Measurements from ENCODE around the gene MCM7. TPM values are rescaled to one million over a fixed set of nuclear protein-coding genes. Genes with fewer than 3 reads are reported as not detected.

MCM7 gene
- total and polyA plus RNA-seq, 9 donors, result 57.7 to 88.7 (median 80.2) TPM

GRCh38 chr7:100095704-100096103 is 5.5 kb downstream of the MCM7 start:
- DNase-seq, result no peak
- no peak overlapping the region for H3K27ac ChIP-seq (ENCODE audit: low read length)
- peaks cover 25% of the 10 kb centered on the region for H3K4me1 ChIP-seq (ENCODE audit: control insufficient read depth, insufficient read depth, low read length)
- WGBS (ENCODE audit: insufficient coverage), result 92% methylated on average over 16 of the region's 17 CpGs
- no peaks in the 10 kb centered on the region for H3K9me3 ChIP-seq (replicated peaks; ENCODE audit: control insufficient read depth, low read depth, low read length)
- no peaks in the 10 kb centered on the region for H3K27me3 ChIP-seq (ENCODE audit: control insufficient read depth, insufficient read depth, low read length)
- no peak overlapping the region for H3K4me3 ChIP-seq (ENCODE audit: low read length)
- H3K36me3 ChIP-seq (ENCODE audit: control insufficient read depth, insufficient read depth, low read length), result peaks cover 89% of the 10 kb centered on the region

DNA sequence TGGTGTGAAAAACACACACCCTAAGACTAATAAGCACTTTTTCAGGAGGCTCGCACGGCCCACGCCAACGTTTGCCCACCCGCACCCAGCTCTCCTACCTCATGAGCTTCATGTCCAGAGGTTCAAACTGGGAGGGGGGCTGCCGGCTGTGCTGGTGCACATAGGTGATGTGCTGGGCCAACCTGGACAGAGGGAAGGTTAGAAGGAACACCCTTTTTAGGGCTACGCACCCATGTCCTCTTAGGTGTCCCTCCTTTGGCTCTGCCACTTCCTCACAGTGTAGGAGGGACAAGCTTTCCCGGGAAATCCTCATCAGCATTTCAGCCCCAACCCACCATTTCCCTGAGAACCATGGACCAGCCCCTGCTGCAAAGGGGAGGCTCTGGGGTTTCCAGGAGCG is 5.9 kb downstream of the MCM7 start:
- WGBS (ENCODE audit: insufficient coverage), result 60% methylated on average over 1 of the region's 9 CpGs
- Histone ChIP-seq H3K4me3 (ENCODE audit: low read length) (no peak overlapping the region), H3K27me3 (ENCODE audit: control insufficient read depth, insufficient read depth, low read length) (no peaks in the 10 kb centered on the region), H3K27ac (ENCODE audit: low read length) (no peak overlapping the region), H3K9me3 (replicated peaks; ENCODE audit: control insufficient read depth, low read depth, low read length) (no peaks in the 10 kb centered on the region), H3K4me1 (ENCODE audit: control insufficient read depth, insufficient read depth, low read length) (peaks cover 25% of the 10 kb centered on the region), H3K36me3 (ENCODE audit: control insufficient read depth, insufficient read depth, low read length) (peaks cover 93% of the 10 kb centered on the region)
- no peak for DNase-seq

DNA sequence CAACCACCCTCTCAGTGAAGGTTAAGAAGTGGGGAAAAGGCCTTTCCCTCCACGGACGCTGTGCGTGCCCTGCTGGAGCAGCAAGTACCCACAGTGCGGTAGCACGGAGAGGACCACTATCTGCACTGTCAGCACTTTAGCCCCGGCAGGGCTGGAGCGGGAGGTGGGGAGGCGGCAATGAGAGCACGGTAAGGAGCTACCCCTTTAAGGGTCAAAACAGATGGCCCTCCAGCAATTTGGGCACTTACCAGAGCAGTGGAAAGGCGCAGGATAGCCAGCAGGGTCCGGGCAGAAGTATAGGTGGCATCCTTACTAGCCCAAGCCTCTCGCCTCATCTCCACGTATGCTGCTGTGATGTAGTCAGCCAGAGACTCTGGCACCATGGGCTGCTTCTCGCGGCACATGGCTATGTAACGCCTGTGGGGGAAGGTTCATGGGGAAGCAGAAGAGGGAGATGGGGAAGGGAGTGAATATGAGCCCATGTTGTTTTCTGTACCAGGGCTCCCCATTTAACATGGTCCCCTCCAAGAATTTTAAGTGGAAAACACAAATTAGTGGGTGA is 7.2 kb downstream of the MCM7 start:
- no peak overlapping the region for H3K27ac ChIP-seq (ENCODE audit: low read length)
- peaks cover 87% of the 10 kb centered on the region for H3K36me3 ChIP-seq (ENCODE audit: control insufficient read depth, insufficient read depth, low read length)
- H3K4me3 ChIP-seq (ENCODE audit: low read length), result no peak overlapping the region
- H3K4me1 ChIP-seq (ENCODE audit: control insufficient read depth, insufficient read depth, low read length), result peaks cover 26% of the 10 kb centered on the region
- WGBS (ENCODE audit: insufficient coverage), result 83% methylated on average over 8 of the region's 16 CpGs
- H3K9me3 ChIP-seq (replicated peaks; ENCODE audit: control insufficient read depth, low read depth, low read length), result no peaks in the 10 kb centered on the region
- no peaks in the 10 kb centered on the region for H3K27me3 ChIP-seq (ENCODE audit: control insufficient read depth, insufficient read depth, low read length)
- DNase-seq, result no peak

GRCh38 chr7:100093498-100093897 is 7.7 kb downstream of the MCM7 start:
- Histone ChIP-seq H3K9me3 (replicated peaks; ENCODE audit: control insufficient read depth, low read depth, low read length) (no peaks in the 10 kb centered on the region), H3K27me3 (ENCODE audit: control insufficient read depth, insufficient read depth, low read length) (no peaks in the 10 kb centered on the region), H3K4me1 (ENCODE audit: control insufficient read depth, insufficient read depth, low read length) (peaks cover 24% of the 10 kb centered on the region), H3K4me3 (ENCODE audit: low read length) (no peak overlapping the region), H3K27ac (ENCODE audit: low read length) (no peak overlapping the region), H3K36me3 (ENCODE audit: control insufficient read depth, insufficient read depth, low read length) (peaks cover 82% of the 10 kb centered on the region)
- 55% methylated on average over 11 of the region's 13 CpGs for WGBS (ENCODE audit: insufficient coverage)
- DNase-seq, result no peak

DNA sequence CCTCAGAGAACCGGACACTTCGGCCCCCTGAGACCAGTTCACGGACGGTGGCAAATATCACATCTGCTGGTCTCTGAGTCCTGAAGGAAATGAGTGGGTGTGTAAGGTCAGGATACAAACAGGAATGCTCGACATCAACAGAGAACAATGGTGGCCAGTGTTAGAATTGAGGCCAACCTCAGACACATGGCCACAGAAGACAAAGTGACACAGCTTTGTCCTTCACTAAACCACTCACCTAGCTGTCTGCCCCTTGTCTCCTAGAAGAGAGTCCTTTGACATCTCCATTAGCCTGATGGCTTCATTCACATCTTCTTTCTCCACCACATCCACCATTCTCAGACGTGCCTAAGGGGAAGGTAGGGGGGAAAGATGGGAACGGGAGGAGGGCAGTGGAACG is 8.1 kb downstream of the MCM7 start:
- H3K27ac ChIP-seq (ENCODE audit: low read length), result no peak overlapping the region
- no peak overlapping the region for H3K4me3 ChIP-seq (ENCODE audit: low read length)
- WGBS (ENCODE audit: insufficient coverage), result 43% methylated on average over 4 of the region's 8 CpGs

DNA sequence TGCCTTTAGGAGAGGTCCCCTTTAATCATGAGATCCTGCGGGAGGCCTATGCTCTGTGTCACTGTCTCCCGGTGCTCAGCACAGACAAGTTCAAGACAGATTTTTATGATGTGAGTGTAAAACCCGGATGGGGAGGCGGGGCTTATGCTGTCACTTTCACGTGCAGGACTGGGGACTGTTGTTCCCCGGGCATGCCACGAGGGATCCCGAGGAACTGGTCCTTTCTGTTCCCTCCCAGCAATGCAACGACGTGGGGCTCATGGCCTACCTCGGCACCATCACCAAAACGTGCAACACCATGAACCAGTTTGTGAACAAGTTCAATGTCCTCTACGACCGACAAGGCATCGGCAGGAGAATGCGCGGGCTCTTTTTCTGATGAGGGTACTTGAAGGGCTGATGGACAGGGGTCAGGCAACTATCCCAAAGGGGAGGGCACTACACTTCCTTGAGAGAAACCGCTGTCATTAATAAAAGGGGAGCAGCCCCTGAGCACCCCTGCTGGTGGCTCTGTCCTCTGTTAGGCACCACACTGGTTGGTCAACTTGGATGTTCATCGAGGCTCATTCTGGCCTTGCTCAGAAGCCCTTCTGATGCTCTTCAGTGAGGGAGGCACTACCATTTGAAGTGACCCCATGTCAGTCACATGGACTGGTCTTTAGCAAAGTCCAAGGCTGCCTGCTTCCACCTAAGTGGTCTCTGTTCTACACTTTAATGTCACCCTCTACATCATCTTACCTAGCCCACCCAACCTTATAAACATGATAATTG is 9.6 kb downstream of the MCM7 start:
- Histone ChIP-seq H3K27ac (ENCODE audit: low read length) (no peak overlapping the region), H3K9me3 (replicated peaks; ENCODE audit: control insufficient read depth, low read depth, low read length) (no peaks in the 10 kb centered on the region), H3K27me3 (ENCODE audit: control insufficient read depth, insufficient read depth, low read length) (no peaks in the 10 kb centered on the region), H3K4me3 (ENCODE audit: low read length) (no peak overlapping the region), H3K36me3 (ENCODE audit: control insufficient read depth, insufficient read depth, low read length) (peaks cover 65% of the 10 kb centered on the region), H3K4me1 (ENCODE audit: control insufficient read depth, insufficient read depth, low read length) (peaks cover 30% of the 10 kb centered on the region)
- no peak for DNase-seq
- WGBS (ENCODE audit: insufficient coverage), result 36% methylated on average over 12 of the region's 19 CpGs

More for the DNA sequence above, 8.1 kb downstream of the MCM7 start:
- Histone ChIP-seq H3K4me1 (ENCODE audit: control insufficient read depth, insufficient read depth, low read length) (peaks cover 28% of the 10 kb centered on the region), H3K36me3 (ENCODE audit: control insufficient read depth, insufficient read depth, low read length) (peaks cover 78% of the 10 kb centered on the region), H3K9me3 (replicated peaks; ENCODE audit: control insufficient read depth, low read depth, low read length) (no peaks in the 10 kb centered on the region), H3K27me3 (ENCODE audit: control insufficient read depth, insufficient read depth, low read length) (no peaks in the 10 kb centered on the region)
- DNase-seq, result no peak

GRCh38 chr7:100090527-100091410 is 10.4 kb downstream of the MCM7 start:
- no peaks in the 10 kb centered on the region for H3K9me3 ChIP-seq (replicated peaks; ENCODE audit: control insufficient read depth, low read depth, low read length)
- peaks cover under 1% of the 10 kb centered on the region for H3K27me3 ChIP-seq (ENCODE audit: control insufficient read depth, insufficient read depth, low read length)
- H3K27ac ChIP-seq (ENCODE audit: low read length), result no peak overlapping the region
- H3K4me1 ChIP-seq (ENCODE audit: control insufficient read depth, insufficient read depth, low read length), result peaks cover 30% of the 10 kb centered on the region
- H3K4me3 ChIP-seq (ENCODE audit: low read length), result no peak overlapping the region
- H3K36me3 ChIP-seq (ENCODE audit: control insufficient read depth, insufficient read depth, low read length), result peaks cover 56% of the 10 kb centered on the region
- no peak for DNase-seq
- 88% methylated on average over 7 of the region's 14 CpGs for WGBS (ENCODE audit: insufficient coverage)

- Histone ChIP-seq H3K27ac (ENCODE audit: low read length) (peak overlapping the region; percentile 82), H3K4me1 (ENCODE audit: control insufficient read depth, insufficient read depth, low read length) (peaks cover 30% of the 10 kb centered on the region), H3K27me3 (ENCODE audit: control insufficient read depth, insufficient read depth, low read length) (peaks cover 2% of the 10 kb centered on the region), H3K4me3 (ENCODE audit: low read length) (peak overlapping the region; percentile 97), H3K9me3 (replicated peaks; ENCODE audit: control insufficient read depth, low read depth, low read length) (no peaks in the 10 kb centered on the region), H3K36me3 (ENCODE audit: control insufficient read depth, insufficient read depth, low read length) (peaks cover 45% of the 10 kb centered on the region)
- no peak for DNase-seq
- 38% methylated on average over 1 of the region's 7 CpGs for WGBS (ENCODE audit: insufficient coverage)
Measured at GRCh38 chr7:100089458-100090196, 11.6 kb downstream of the MCM7 start.

DNA sequence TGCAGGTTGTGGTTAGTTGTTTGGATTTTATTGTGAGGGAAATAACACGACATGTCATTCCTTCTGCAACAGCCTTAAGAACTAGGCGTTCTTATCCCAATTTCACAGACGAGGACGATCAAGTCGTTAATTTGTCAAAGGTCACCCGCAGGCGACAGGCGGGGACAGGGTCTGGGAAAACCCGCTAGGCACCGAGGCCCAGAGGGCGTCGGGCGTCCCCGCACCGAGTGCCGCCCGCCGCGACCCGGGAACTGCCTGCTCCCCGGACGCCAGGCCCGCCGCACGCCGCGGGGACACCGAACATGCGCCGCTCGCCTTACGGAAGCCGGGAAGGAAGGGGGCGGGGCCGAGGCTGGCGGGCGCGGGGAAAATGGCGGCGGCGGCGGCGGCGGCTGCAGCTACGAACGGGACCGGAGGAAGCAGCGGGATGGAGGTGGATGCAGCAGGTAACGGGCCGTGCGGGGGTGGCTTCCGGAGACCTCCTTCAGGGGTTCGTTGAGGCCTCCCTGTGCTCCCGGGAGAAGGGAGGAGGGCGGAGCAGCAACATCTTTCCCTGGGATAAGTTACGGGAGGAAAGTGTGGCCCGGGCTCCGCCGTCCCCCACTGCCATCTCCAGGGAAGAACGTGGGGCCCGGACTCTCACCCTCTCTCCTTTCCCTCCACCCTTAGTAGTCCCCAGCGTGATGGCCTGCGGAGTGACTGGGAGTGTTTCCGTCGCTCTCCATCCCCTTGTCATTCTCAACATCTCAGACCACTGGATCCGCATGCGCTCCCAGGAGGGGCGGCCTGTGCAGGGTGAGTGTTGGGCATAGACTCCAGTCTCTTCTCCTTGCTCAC is 12.4 kb downstream of the MCM7 start, which contains the start of gene COPS6:
COPS6 (plus strand) TSS at position 349 of the 837 bp plus-strand sequence; CDS start at position 371, 22 bp downstream.
- peak; percentile 92 for DNase-seq
- H3K9me3 ChIP-seq (replicated peaks; ENCODE audit: control insufficient read depth, low read depth, low read length), result no peaks in the 10 kb centered on the region
- WGBS (ENCODE audit: insufficient coverage), result under 1% methylated on average over 47 of the region's 68 CpGs
- peaks cover 26% of the 10 kb centered on the region for H3K4me1 ChIP-seq (ENCODE audit: control insufficient read depth, insufficient read depth, low read length)
- H3K4me3 ChIP-seq (ENCODE audit: low read length), result peak within 1 kb of the TSS; percentile 97
- peaks cover 4% of the 10 kb centered on the region for H3K27me3 ChIP-seq (ENCODE audit: control insufficient read depth, insufficient read depth, low read length)
- peaks cover 37% of the 10 kb centered on the region for H3K36me3 ChIP-seq (ENCODE audit: control insufficient read depth, insufficient read depth, low read length)
- H3K27ac ChIP-seq (ENCODE audit: low read length), result peak within 1 kb of the TSS; percentile 82

Measured in muscle of leg (tissue), 11 donors.